H1 (cell line): ENCODE data around the gene GP9. TPM values are rescaled to one million over a fixed set of nuclear protein-coding genes. Genes with fewer than 3 reads are reported as not detected.

ENCODE experiments used
- CTCF ChIA-PET: fragments of 300-600 bp; sonication (Branson Sonifier 250); formaldehyde crosslinking; loops from one replicate; lab custom pipeline; 2021; ENCODE audit not compliant: partially characterized antibody; lab: Charles Lee
- POLR2A ChIA-PET: fragments of 300-600 bp; sonication (Branson Sonifier 250); formaldehyde crosslinking; loops from one replicate; lab custom pipeline; 2021; ENCODE audit warnings: inconsistent platforms; ENCODE audit not compliant: partially characterized antibody; lab: Charles Lee
- DNase-seq, 2 experiments: peaks; one replicate each; pipeline versions ENCODE4 v3.0.0 to v3.0.0-alpha.2; 2010 to 2022; ENCODE audit warnings: low spot score in 2 of 2, low read depth in 1 of 2, mixed read lengths in 1 of 2
- FAIRE-seq: peaks from 2 replicates; lab custom pipeline; 2011; peaks lifted over from hg19 to GRCh38; lab: Jason Lieb, UNC
- H2AFZ ChIP-seq: 2 replicates; pipeline ENCODE4 v1.8.1; 2012; ENCODE audit warnings: low read length, inconsistent platforms
- H2AK5ac ChIP-seq: 2 replicates; pipeline ENCODE4 v1.6.1; 2013; ENCODE audit warnings: low read depth, low read length
- H2BK120ac ChIP-seq: replicated peaks from 2 replicates; pipeline ENCODE3; 2013; ENCODE audit warnings: low read depth, low read length, inconsistent platforms
- H2BK12ac ChIP-seq: 2 replicates; pipeline ENCODE4 v1.6.1; 2013; ENCODE audit warnings: low read depth, low read length
- H2BK15ac ChIP-seq: 2 replicates; pipeline ENCODE4 v1.6.1; 2013; ENCODE audit warnings: low read length
- H2BK20ac ChIP-seq: 2 replicates; pipeline ENCODE4 v1.6.1; 2013; ENCODE audit warnings: low read length
- H2BK5ac ChIP-seq: 2 replicates; pipeline ENCODE4 v1.6.1; 2013; ENCODE audit warnings: low read depth, low read length
- H3K14ac ChIP-seq: 2 replicates; pipeline ENCODE4 v1.6.1; 2013; ENCODE audit warnings: inconsistent platforms; ENCODE audit not compliant: insufficient read length
- H3K18ac ChIP-seq: 2 replicates; pipeline ENCODE4 v1.6.1; 2013; ENCODE audit warnings: low read length; ENCODE audit errors: extremely low read depth
- H3K23ac ChIP-seq: 2 replicates; pipeline ENCODE4 v1.6.1; 2013; ENCODE audit warnings: inconsistent platforms; ENCODE audit not compliant: insufficient read length
- H3K23me2 ChIP-seq: 2 replicates; pipeline ENCODE4 v1.6.1; 2013; ENCODE audit warnings: low read depth, low read length
- H3K27ac ChIP-seq: 2 replicates; pipeline ENCODE4 v1.6.1; 2011; ENCODE audit warnings: low read depth, low read length, inconsistent platforms
- H3K27me3 ChIP-seq, 4 experiments: replicated peaks in 1 of 4; 1 replicate in 1 of 4; 2 replicates in 3 of 4; pipeline versions ENCODE4 v1.6.1 to v1.8.1; 2011 to 2013; ENCODE audit warnings: low read length in 3 of 4, mild to moderate bottlenecking in 3 of 4, inconsistent platforms in 2 of 4, mixed read lengths in 2 of 4, moderate library complexity in 1 of 4; ENCODE audit not compliant: control insufficient read depth in 3 of 4, insufficient read depth in 3 of 4; ENCODE audit errors: extremely low read depth in 1 of 4
- H3K36me3 ChIP-seq, 4 experiments: 2 replicates each; pipeline versions ENCODE4 v1.6.1 to v1.8.1; 2011 to 2013; ENCODE audit warnings: mild to moderate bottlenecking in 4 of 4, low read length in 3 of 4, moderate library complexity in 2 of 4, control low read depth in 1 of 4, inconsistent platforms in 1 of 4; ENCODE audit not compliant: insufficient read depth in 4 of 4, control insufficient read depth in 2 of 4
- H3K4ac ChIP-seq: replicated peaks from 2 replicates; pipeline ENCODE3; 2013; ENCODE audit warnings: low read length, low read depth, mixed read lengths, inconsistent platforms; ENCODE audit not compliant: insufficient read length
- H3K4me1 ChIP-seq, 4 experiments: replicated peaks in 1 of 4; 1 replicate in 1 of 4; 2 replicates in 3 of 4; pipeline versions ENCODE4 v1.6.1 to v1.8.1; 2011 to 2013; ENCODE audit warnings: low read length in 3 of 4, inconsistent platforms in 2 of 4, mixed read lengths in 1 of 4; ENCODE audit not compliant: insufficient read depth in 4 of 4, control insufficient read depth in 3 of 4
- H3K4me2 ChIP-seq, 2 experiments: 2 replicates each; pipeline versions ENCODE4 v1.6.1 to v1.8.1; 2011 to 2013; ENCODE audit warnings: low read depth in 2 of 2, low read length in 2 of 2, control low read depth in 1 of 2, inconsistent platforms in 1 of 2, mild to moderate bottlenecking in 1 of 2; ENCODE audit not compliant: insufficient read depth in 1 of 2
- H3K4me3 ChIP-seq, 4 experiments: fragments of 200-600, 300-600 bp in 1 of 4; sonication (generic), shearing (Covaris generic), sonication (Bioruptor Twin) in 1 of 4; 2 replicates each; pipeline versions ENCODE4 v1.5.1 to v1.8.1; 2011 to 2016; ENCODE audit warnings: low read length in 4 of 4, low read depth in 3 of 4, control low read depth in 2 of 4, inconsistent platforms in 2 of 4, mild to moderate bottlenecking in 2 of 4, mixed read lengths in 1 of 4, moderate library complexity in 1 of 4; ENCODE audit not compliant: insufficient read depth in 2 of 4; ENCODE audit errors: extremely low read depth in 1 of 4
- H3K56ac ChIP-seq: replicated peaks from 2 replicates; pipeline ENCODE3; 2013; ENCODE audit warnings: low read depth, mild to moderate bottlenecking, mixed read lengths, low read length, inconsistent platforms; ENCODE audit not compliant: insufficient read length
- H3K79me1 ChIP-seq: 2 replicates; pipeline ENCODE4 v1.6.1; 2013; ENCODE audit warnings: low read depth, low read length, control low read depth
- H3K79me2 ChIP-seq, 2 experiments: 2 replicates each; pipeline versions ENCODE4 v1.6.1 to v1.8.1; 2012 to 2013; ENCODE audit warnings: low read length in 2 of 2, mild to moderate bottlenecking in 2 of 2, inconsistent platforms in 1 of 2; ENCODE audit not compliant: insufficient read depth in 2 of 2, control insufficient read depth in 1 of 2
- H3K9ac ChIP-seq, 4 experiments: replicated peaks in 1 of 4; 1 replicate in 1 of 4; 2 replicates in 3 of 4; pipeline versions ENCODE4 v1.6.1 to v1.8.1; 2011 to 2013; ENCODE audit warnings: low read depth in 3 of 4, low read length in 3 of 4, control low read depth in 2 of 4, mild to moderate bottlenecking in 2 of 4, moderate library complexity in 2 of 4, inconsistent platforms in 1 of 4; ENCODE audit errors: extremely low read depth in 1 of 4
- H3K9me3 ChIP-seq, 2 experiments: 2 replicates each; pipeline versions ENCODE4 v1.6.1 to v1.8.1; 2012 to 2013; ENCODE audit warnings: mild to moderate bottlenecking in 2 of 2, moderate library complexity in 2 of 2, control low read depth in 1 of 2, inconsistent platforms in 1 of 2, low read depth in 1 of 2, low read length in 1 of 2, mixed read lengths in 1 of 2; ENCODE audit not compliant: insufficient read depth in 2 of 2
- H4K20me1 ChIP-seq, 2 experiments: replicated peaks in 1 of 2; 2 replicates each; pipeline versions ENCODE3 to v1.8.1; 2011 to 2013; ENCODE audit warnings: inconsistent platforms in 2 of 2, low read length in 2 of 2, mild to moderate bottlenecking in 1 of 2; ENCODE audit not compliant: insufficient read depth in 2 of 2, control insufficient read depth in 1 of 2
- H4K5ac ChIP-seq: 2 replicates; pipeline ENCODE4 v1.6.1; 2013; ENCODE audit warnings: low read length, low read depth, mixed read lengths, inconsistent platforms; ENCODE audit not compliant: insufficient read length
- H4K8ac ChIP-seq: 2 replicates; pipeline ENCODE4 v1.8.0; 2013; ENCODE audit warnings: mild to moderate bottlenecking, moderate library complexity, low read length, inconsistent platforms; ENCODE audit not compliant: insufficient read depth; ENCODE audit errors: extremely low read depth
- H4K91ac ChIP-seq: replicated peaks from 2 replicates; pipeline ENCODE3; 2013; ENCODE audit warnings: low read length, mixed read lengths, inconsistent platforms; ENCODE audit not compliant: insufficient read length
- ATF2 ChIP-seq: IDR thresholded peaks from 2 replicates; pipeline ENCODE4 v1.6.1; 2012; ENCODE audit warnings: low read length, inconsistent platforms
- BRCA1 ChIP-seq: IDR thresholded peaks from 2 replicates; pipeline ENCODE4 v1.6.1; 2012; ENCODE audit warnings: low read depth, low read length, improper control_type of control experiment
- CTCF ChIP-seq, 3 experiments: IDR thresholded peaks; 1 replicate in 2 of 3; 2 replicates in 1 of 3; pipeline versions ENCODE4 v1.5.1 to v1.6.1; 2011; ENCODE audit warnings: low read length in 3 of 3, mild to moderate bottlenecking in 3 of 3, inconsistent platforms in 2 of 3, low read depth in 1 of 3, moderate library complexity in 1 of 3; ENCODE audit not compliant: insufficient read depth in 1 of 3; ENCODE audit errors: control extremely low read depth in 1 of 3
- EGR1 ChIP-seq: IDR thresholded peaks from 2 replicates; pipeline ENCODE4 v1.6.1; 2011; ENCODE audit warnings: low read depth, low read length, borderline replicate concordance
- EP300 ChIP-seq, 2 experiments: IDR thresholded peaks; 1 replicate in 1 of 2; 2 replicates in 1 of 2; pipeline ENCODE4 v1.6.1; 2011 to 2012; ENCODE audit warnings: low read depth in 2 of 2, low read length in 2 of 2, mild to moderate bottlenecking in 2 of 2, borderline replicate concordance in 1 of 2, inconsistent platforms in 1 of 2, moderate library complexity in 1 of 2
- FOSL1 ChIP-seq: IDR thresholded peaks from 2 replicates; pipeline ENCODE4 v1.6.1; 2011; ENCODE audit warnings: mild to moderate bottlenecking, low read depth, low read length, moderate library complexity; ENCODE audit not compliant: insufficient read depth
- POLR2A ChIP-seq, 2 experiments: IDR thresholded peaks; 1 replicate in 1 of 2; 2 replicates in 1 of 2; pipeline ENCODE4 v1.6.1; 2011; ENCODE audit warnings: low read depth in 2 of 2, low read length in 2 of 2, mild to moderate bottlenecking in 2 of 2; ENCODE audit errors: control extremely low read depth in 1 of 2
- SIN3A ChIP-seq, 2 experiments: IDR thresholded peaks in 1 of 2; conservative IDR thresholded peaks in 1 of 2; 2 replicates each; pipeline ENCODE4 v1.6.1; 2011 to 2012; ENCODE audit warnings: low read length in 2 of 2, improper control_type of control experiment in 1 of 2, low read depth in 1 of 2, mild to moderate bottlenecking in 1 of 2
- TCF12 ChIP-seq: IDR thresholded peaks from 2 replicates; pipeline ENCODE4 v1.6.1; 2011; ENCODE audit warnings: low read depth, mild to moderate bottlenecking, low read length
- TEAD4 ChIP-seq: IDR thresholded peaks from 2 replicates; pipeline ENCODE4 v1.6.1; 2012; ENCODE audit warnings: low read depth, low read length, inconsistent platforms, mixed read lengths
- WGBS, 2 experiments: shearing (Covaris generic) in 1 of 2; methylation state at CpG; one replicate each; pipeline versions ENCODE4 v1.1.6 to v1.1.7; 2013 to 2015; ENCODE audit warnings: low lambda C conversion rate in 2 of 2, mixed read lengths in 2 of 2, inconsistent platforms in 1 of 2, low coverage in 1 of 2, missing lambda C conversion rate in 1 of 2; ENCODE audit not compliant: insufficient replicate concordance in 2 of 2, insufficient coverage in 1 of 2, insufficient read length in 1 of 2; ENCODE audit errors: extremely low coverage in 1 of 2, missing lambda C conversion rate in 1 of 2; 5-methylcytosine and 5-hydroxymethylcytosine counted together
- polyA plus RNA-seq, 7 experiments: library from polyadenylated mRNA; depleted of rRNA in 3 of 7; stranded (reverse) in 5 of 7; unstranded in 2 of 7; fragments of >200 nt in 5 of 7; fragments of 200-250 nt in 2 of 7; gene quantifications; 1 replicate in 5 of 7; 2 replicates in 1 of 7; 4 replicates in 1 of 7; pipeline versions ENCODE4 v1.2.1 to v1.2.3, GENCODE V29; 2011 to 2013; ENCODE audit warnings: missing spikeins in 2 of 7, mixed read lengths in 2 of 7
- total RNA-seq: library from RNA; stranded (reverse); fragmentation: NEBNext Ultra II Directional; extraction: Animal tissue kit (Norgen Biotek cat#: 25700); gene quantifications from 2 replicates; pipeline ENCODE4 v1.2.1, GENCODE V29; 2021

Gene GP9
- total and polyA plus RNA-seq, 2 of the 8 experiments (the other 6 are each of a cell fraction or from before 2014, with no cell fraction given) = not detected

- 87% methylated on average over 8 of the region's 9 CpGs; no CpG with 5 or more reads in 1 of the 2 experiments for WGBS, 2 experiments
- H3K79me2 ChIP-seq = no peaks in the 10 kb centered on the region
- no peak overlapping the region for H2BK5ac ChIP-seq
- no peak overlapping the region for H3K18ac ChIP-seq
- H4K20me1 ChIP-seq = no peaks in the 10 kb centered on the region
- no peak overlapping the region for H3K4me3 ChIP-seq
- H2BK120ac ChIP-seq = no peak overlapping the region
- H3K4me2 ChIP-seq = no peak overlapping the region
- H3K56ac ChIP-seq = no peak overlapping the region
- H2BK12ac ChIP-seq = no peak overlapping the region
- DNase-seq = no peak
- no peak overlapping the region for H3K27ac ChIP-seq
- no peaks in the 10 kb centered on the region for H3K79me1 ChIP-seq
- no peak overlapping the region for H4K91ac ChIP-seq
- H4K5ac ChIP-seq = no peak overlapping the region
- no peak for FAIRE-seq
- H2BK15ac ChIP-seq = no peak overlapping the region
- 0 out of 2 replicates have a peak overlapping the region, but pooled peaks have one; percentile 20 for H4K8ac ChIP-seq
- H3K14ac ChIP-seq = no peak overlapping the region
- H3K36me3 ChIP-seq = no peaks in the 10 kb centered on the region
- no peaks in the 10 kb centered on the region for H3K4me1 ChIP-seq
- CTCF ChIA-PET = interaction anchor here (1.2 to 2.1 kb wide), 3 partner anchors 8 to 112 kb away, joined by 3 to 11 read pairs (median 4); no protein-coding TSS in a partner anchor
- TF ChIP-seq ATF2 (no peak), TCF12 (no peak), FOSL1 (no peak), EGR1 (no peak), EP300 (IDR thresholded peaks at IDR 0.05; ENCODE audit: borderline replicate concordance in 1 of 2, low read depth in 2 of 2, low read length in 2 of 2) (no peak), SIN3A (conservative IDR thresholded peaks at IDR 0.05 in 1 of 2, IDR thresholded peaks at IDR 0.05 in 1 of 2; ENCODE audit: low read depth in 1 of 2, low read length in 2 of 2) (no peak), BRCA1 (no peak), TEAD4 (no peak), CTCF (IDR thresholded peaks at IDR 0.05; ENCODE audit: control extremely low read depth in 1 of 3, insufficient read depth in 1 of 3, low read depth in 1 of 3, low read length in 3 of 3) (no peak), POLR2A (IDR thresholded peaks at IDR 0.05; ENCODE audit: control extremely low read depth in 1 of 2, low read depth in 2 of 2, low read length in 2 of 2) (no peak)
- TF ChIP-seq, all 59 proteins: peak for 0
- no peaks in the 10 kb centered on the region for H3K9me3 ChIP-seq
- no peak overlapping the region for H2AK5ac ChIP-seq
- POLR2A ChIA-PET = no interaction called here
- H3K23me2 ChIP-seq = no peaks in the 10 kb centered on the region
- H3K27me3 ChIP-seq = 0 out of 7 replicates have a peak, but pooled peaks cover 0 to 2% (median 0%) of the 10 kb centered on the region in 4 experiments
- no peak overlapping the region for H3K4ac ChIP-seq
- H2AFZ ChIP-seq = no peak overlapping the region
- H3K23ac ChIP-seq = no peak overlapping the region
- H2BK20ac ChIP-seq = no peak overlapping the region
- H3K9ac ChIP-seq = no peak overlapping the region
These were observed 21.4 kb downstream of the GP9 start for GRCh38 chr3:129082026-129082425.
